Activated effector memory CD4-positive, alpha-beta T cell treated with Interleukin-2 at 50 U/mL for 16 hours (primary cell): ENCODE measurements around the gene NCK2.

Experiments
- DNase-seq: peaks from one replicate; pipeline ENCODE4 v3.0.0-alpha.2; 2020

The NCK2 gene

GRCh38 chr2:105821428-105822125 is 76.9 kb downstream of the NCK2 start:
- DNase-seq = no peak

- no peak for DNase-seq
Measured at GRCh38 chr2:105822186-105822585, 77.5 kb downstream of the NCK2 start.

GRCh38 chr2:105824446-105824845 is 79.7 kb downstream of the NCK2 start:
- DNase-seq = no peak

- DNase-seq = no peak
Measured at GRCh38 chr2:105827351-105828096, 82.8 kb downstream of the NCK2 start.

DNA sequence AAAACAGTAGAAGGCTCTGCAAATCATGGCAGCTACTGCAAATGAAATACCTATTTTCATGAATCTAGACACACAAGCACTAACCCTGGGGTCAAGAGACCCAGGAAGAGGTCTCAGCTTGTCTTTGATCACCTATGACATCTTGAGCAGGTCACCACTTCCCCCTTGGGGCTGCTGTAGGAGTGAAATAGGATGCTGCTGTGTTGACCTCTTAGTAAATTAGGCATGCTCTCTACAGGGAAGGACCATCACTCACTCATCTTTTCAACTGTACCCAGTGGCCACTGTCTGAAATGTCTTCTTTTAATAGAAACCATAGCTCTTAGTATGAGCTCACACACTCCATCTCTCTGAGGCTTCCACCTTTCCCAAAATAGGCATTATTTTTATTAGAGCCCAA is 83.8 kb downstream of the NCK2 start:
- DNase-seq = no peak

GRCh38 chr2:105834931-105835330 is 90.2 kb downstream of the NCK2 start:
- DNase-seq = no peak

DNA sequence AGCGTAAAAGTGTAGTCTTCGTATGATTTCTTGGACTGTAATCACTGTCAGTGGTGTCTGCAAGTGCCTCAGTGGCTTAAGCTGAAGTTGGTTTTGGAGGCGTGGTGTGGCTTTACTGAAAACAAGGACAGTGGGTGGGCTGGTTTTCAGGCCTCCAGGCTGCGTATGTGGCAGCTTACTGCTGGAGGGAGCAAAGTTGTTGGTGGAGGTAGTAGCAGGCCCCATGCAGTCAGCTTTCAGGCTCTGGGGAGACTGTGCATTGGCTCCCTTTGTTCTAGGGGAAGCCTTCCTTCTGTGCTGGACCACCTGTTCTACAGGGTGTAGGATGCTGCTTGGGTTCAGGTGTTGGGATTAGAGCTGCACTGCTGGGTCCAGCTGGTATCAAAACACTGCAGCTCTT is 91.6 kb downstream of the NCK2 start:
- no peak for DNase-seq

DNA sequence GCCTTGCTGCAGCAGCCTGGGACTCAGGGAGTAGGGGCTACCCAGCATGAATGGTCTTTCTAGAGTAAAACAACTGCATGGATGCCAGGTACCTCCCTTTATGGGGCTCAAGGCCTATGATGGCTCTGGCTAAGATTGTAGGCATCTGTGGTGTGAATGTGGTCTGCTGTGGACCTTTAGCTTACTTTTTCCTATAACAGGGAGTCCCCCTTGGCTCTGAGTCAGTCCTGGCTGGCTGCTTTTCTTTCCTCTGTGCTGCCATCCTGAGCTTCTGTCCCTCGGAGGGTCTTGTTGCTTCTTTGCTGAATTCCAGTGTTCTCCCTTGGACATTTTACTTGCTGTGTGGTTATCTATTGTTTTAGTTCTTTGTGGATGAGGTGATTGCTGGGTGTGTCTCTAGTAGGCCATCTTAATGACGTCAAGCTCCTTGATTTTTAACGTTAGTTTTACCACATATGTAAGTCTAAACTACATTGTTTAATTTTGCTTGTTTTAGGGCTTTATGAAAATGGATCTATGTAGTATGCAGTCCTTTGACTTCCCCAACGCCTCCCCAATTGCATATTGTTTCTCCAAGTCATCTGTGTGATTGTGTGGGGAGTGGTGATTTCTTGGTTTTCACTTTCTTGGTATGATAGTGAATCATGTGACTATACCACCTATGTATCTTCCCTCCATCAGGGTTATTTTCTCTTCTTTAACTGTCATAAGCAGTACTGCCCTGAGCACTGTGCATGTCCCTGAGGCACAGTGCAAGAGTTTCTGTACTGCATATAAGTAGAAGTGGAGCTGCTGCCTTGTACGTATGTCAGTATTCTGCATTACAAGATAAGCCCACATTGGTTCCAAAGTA is 92.4 kb downstream of the NCK2 start:
- DNase-seq = no peak

DNA sequence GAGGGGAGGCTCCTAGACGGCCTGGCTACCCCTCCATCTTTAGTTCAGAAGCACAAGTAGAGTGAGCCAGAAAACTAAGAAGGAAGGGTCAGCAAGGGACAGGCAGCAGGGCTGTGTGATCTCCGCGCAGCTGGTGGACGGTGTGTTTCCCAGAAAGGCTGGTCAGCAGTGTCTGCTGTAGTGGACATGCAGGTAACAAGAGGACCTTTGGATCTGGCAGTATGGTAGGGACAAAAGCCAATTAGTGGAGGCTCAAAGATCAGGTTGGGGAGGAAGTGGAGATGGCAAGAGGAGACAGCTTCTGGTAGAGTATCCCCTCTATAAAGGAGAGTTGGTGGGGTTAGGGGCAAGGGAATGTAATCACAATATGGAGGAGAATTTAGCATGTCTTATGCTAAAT is 95.1 kb downstream of the NCK2 start:
- DNase-seq = no peak

GRCh38 chr2:105840933-105841332 is 96.2 kb downstream of the NCK2 start:
- DNase-seq = no peak

GRCh38 chr2:105841551-105841950 is 96.8 kb downstream of the NCK2 start:
- DNase-seq = no peak

DNA sequence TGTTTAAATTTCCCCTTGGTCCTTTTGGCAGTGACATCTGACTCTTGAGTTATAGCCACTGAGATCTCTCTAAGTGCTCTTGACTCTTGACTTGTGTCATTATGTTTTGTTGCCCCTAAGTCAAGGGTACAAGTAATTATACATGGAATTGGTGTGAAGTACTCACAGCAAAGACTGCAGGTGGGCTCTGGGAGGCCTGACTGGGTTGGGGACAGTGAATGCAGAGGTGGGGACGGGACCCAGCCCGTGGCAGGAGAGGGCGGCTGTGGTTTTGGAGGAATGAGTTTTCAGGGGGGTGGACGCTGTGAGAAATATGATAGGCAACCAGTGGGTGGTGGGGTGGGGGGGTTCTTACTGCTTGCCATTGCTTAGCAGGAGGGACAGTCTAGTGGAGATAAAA is 97.8 kb downstream of the NCK2 start:
- no peak for DNase-seq

DNA sequence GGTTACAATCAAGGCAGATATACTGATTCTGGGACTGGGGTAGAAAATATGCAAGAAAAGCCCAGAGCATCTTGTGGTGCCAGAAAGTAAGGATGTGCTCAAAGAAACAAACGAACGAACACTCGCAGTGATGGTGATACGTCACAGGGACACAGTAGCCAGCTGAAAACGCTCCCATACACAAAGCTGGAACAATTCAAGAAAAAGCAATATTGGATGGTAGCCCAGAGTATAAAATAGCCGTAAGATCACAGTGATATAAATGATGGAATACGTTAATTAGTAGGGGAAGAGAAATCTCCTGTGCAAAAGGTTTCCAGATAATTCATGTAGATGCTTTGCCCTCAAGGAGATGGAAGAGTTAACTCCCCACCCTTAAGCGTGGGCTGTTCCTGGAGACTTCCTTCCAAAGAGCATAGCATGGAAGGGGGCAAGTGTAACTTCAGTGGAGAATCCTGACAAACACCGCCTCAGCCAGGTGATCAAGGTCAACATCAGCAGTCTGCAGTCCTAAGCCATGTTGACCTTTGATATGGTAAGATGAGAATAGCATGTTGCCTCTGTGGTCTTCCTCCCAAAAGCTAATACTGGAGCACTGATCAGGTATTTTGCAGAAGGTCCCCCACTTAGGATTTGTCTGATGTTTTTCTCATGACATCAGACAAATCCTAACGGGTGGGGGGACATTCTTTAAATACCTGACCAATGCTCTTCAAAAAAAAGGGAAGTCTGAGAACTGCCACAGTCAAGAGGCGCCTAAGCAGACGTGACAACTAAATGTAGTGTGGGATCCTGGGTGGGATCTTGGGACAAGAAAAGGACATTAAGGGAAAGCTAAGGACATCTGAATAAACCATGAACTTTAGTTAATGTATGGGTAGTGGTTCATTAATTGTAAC is 99.0 kb downstream of the NCK2 start:
- DNase-seq = no peak

DNA sequence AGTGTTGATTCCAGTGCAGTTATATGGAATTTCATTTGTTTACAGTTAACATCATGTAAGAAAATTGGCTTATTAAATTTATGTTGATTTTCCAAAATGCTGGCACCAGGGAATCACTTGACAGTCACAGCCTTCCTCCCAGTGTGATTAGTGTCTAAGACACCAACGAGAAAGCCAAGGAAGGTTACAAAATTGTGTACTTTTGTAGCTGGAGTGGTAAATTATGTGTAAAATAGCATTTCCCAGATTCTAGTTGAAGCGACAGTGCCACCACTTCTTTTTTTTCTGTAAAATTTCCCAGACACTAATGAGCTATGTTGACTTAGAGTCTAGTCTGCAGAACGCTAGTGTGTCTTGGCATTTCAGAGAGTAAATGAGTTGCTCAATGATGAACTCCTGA is 101.3 kb downstream of the NCK2 start:
- no peak for DNase-seq

- no peak for DNase-seq
Measured at GRCh38 chr2:105847056-105847455, 102.3 kb downstream of the NCK2 start.

GRCh38 chr2:105848367-105848766 is 103.7 kb downstream of the NCK2 start:
- no peak for DNase-seq

GRCh38 chr2:105849431-105850179 is 104.9 kb downstream of the NCK2 start:
- DNase-seq = no peak

- DNase-seq = no peak
Measured at GRCh38 chr2:105852066-105852465, 107.4 kb downstream of the NCK2 start.

GRCh38 chr2:105853354-105854088 is 108.8 kb downstream of the NCK2 start:
- no peak for DNase-seq

DNA sequence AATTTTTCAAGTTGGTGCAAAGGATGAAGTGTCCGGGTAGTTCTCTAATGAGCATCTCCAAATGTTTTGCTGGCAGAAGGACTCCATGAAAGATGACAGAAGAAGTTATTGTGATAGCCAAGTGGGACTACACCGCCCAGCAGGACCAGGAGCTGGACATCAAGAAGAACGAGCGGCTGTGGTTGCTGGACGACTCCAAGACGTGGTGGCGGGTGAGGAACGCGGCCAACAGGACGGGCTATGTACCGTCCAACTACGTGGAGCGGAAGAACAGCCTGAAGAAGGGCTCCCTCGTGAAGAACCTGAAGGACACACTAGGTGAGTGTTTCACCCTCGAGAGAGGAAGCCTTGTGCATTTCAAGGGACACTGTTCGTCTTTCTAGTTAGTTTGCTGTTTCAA is 110.3 kb downstream of the NCK2 start:
- DNase-seq = no peak

- no peak for DNase-seq
Measured at GRCh38 chr2:105856581-105856980, 111.9 kb downstream of the NCK2 start.
